ENCODE measurements around the gene KLHL15. TPM values are rescaled to one million over a fixed set of nuclear protein-coding genes. Genes with fewer than 3 reads are reported as not detected.
A peak's percentile ranks its signal among the peaks of the same experiment; 100 is the strongest.
"Not testable (repeated sequence)": the region's sequence is repeated elsewhere in the genome, so short reads cannot be mapped to it uniquely, and the experiment has no call there.

The KLHL15 gene, protein sequence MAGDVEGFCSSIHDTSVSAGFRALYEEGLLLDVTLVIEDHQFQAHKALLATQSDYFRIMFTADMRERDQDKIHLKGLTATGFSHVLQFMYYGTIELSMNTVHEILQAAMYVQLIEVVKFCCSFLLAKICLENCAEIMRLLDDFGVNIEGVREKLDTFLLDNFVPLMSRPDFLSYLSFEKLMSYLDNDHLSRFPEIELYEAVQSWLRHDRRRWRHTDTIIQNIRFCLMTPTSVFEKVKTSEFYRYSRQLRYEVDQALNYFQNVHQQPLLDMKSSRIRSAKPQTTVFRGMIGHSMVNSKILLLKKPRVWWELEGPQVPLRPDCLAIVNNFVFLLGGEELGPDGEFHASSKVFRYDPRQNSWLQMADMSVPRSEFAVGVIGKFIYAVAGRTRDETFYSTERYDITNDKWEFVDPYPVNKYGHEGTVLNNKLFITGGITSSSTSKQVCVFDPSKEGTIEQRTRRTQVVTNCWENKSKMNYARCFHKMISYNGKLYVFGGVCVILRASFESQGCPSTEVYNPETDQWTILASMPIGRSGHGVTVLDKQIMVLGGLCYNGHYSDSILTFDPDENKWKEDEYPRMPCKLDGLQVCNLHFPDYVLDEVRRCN
- total RNA-seq (1 to 10 TPM; 5.7 to 7.0 (median 6.0) TPM), polyA plus RNA-seq (3.2 TPM)
- long read RNA-seq, donor 1, partial matches to known transcripts = 1 of 3 reads
- long read RNA-seq, donor 1, other reads (novel, unspliced or antisense) = 2 of 3 reads
- long read RNA-seq, donor 2, partial matches to known transcripts = 1 of 1 reads
- long read RNA-seq, donor 2, other reads (novel, unspliced or antisense) = 0 of 1 reads
- long read RNA-seq, donor 3, partial matches to known transcripts = 9 of 9 reads
- long read RNA-seq, donor 3, other reads (novel, unspliced or antisense) = 0 of 9 reads
- long read RNA-seq, donor 4, partial matches to known transcripts = 1 of 2 reads
- long read RNA-seq, donor 4, other reads (novel, unspliced or antisense) = 1 of 2 reads

GRCh38 chrX:24027086-24027485 is at the start of gene KLHL15:
Gene KLHL15 (minus strand): TSS chrX:24027186. CDS start chrX:24006693, 20,493 bp downstream.
- Histone ChIP-seq H3K4me3 (ENCODE audit: low read length) (peak within 1 kb of the TSS; percentile 98), H3K27ac (ENCODE audit: low read length) (peak within 1 kb of the TSS; percentile 83), H3K9me3 (ENCODE audit: control insufficient read depth, low read length) (no peaks in the 10 kb centered on the region), H3K27me3 (ENCODE audit: control insufficient read depth, insufficient read depth) (no peaks in the 10 kb centered on the region), H3K4me1 (ENCODE audit: control insufficient read depth, insufficient read depth, low read length) (no peaks in the 10 kb centered on the region)
- intact Hi-C loops (cut with DNase I) = loop anchor here in 1 of 4 donors (10.0 kb wide), 1 partner anchor 122 kb away; the partner anchor contains the start of genes APOO and CXorf58
- ATAC-seq (no peak), DNase-seq (no peak)
- WGBS = 88% methylated on average over 7 of the region's 7 CpGs

DNA sequence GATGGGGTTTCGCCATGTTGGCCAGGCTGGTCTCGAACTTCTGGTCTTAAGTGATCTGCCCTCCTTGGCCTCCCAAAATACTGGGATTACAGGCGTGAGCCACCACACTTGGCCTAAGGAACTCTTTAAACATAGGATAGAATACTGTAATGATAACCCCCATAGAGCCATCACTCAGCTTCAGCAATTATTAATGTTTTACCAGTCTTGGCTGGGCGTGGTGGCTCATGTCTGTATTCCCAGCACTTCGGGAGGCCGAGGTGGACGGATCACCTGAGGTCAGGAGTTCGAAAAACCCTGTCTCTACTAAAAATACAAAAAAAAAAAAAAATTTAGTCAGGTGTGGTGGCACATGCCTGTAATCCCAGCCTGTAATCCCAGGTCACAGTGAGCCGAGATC is 42.9 kb upstream of the KLHL15 start:
- intact Hi-C loops (cut with DNase I) = no loop called here
- Histone ChIP-seq H3K9me3 (ENCODE audit: control insufficient read depth, low read length) (no peaks in the 10 kb centered on the region), H3K4me3 (ENCODE audit: low read length) (no peak overlapping the region), H3K27ac (ENCODE audit: low read length) (no peak overlapping the region), H3K4me1 (ENCODE audit: control insufficient read depth, insufficient read depth, low read length) (no peaks in the 10 kb centered on the region), H3K27me3 (ENCODE audit: control insufficient read depth, insufficient read depth) (no peaks in the 10 kb centered on the region)
- no peak for DNase-seq
- WGBS = 93% methylated on average over 9 of the region's 9 CpGs
- no peak for ATAC-seq

DNA sequence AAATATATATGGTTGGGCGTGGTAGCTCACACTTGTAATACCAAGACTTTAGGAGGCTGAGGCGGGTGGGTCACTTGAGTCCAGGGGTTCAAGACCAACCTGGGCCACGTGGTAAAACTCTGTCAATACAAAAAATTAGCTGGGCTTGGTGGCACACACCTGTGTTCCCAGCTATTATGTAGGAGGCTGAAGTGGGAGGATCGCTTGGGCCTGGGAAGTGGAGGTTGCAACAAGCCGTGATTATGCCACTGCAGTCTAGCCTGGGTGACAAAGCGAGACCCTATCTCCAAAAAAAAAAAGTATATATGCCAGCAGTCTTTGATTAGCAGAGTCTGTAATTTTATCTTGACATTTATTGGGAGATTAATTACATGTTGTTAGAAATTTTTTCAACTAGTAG is 36.5 kb upstream of the KLHL15 start:
- Histone ChIP-seq H3K9me3 (ENCODE audit: control insufficient read depth, low read length) (no peaks in the 10 kb centered on the region), H3K27me3 (ENCODE audit: control insufficient read depth, insufficient read depth) (no peaks in the 10 kb centered on the region), H3K4me3 (ENCODE audit: low read length) (no peak overlapping the region), H3K27ac (ENCODE audit: low read length) (no peak overlapping the region), H3K4me1 (ENCODE audit: control insufficient read depth, insufficient read depth, low read length) (no peaks in the 10 kb centered on the region)
- 91% methylated on average over 6 of the region's 6 CpGs for WGBS
- DNase-seq (no peak), ATAC-seq (no peak)
- intact Hi-C loops (cut with DNase I) = no loop called here

GRCh38 chrX:24055043-24055356 is 28.0 kb upstream of the KLHL15 start:
- no peak for DNase-seq
- Histone ChIP-seq H3K9me3 (ENCODE audit: control insufficient read depth, low read length) (no peaks in the 10 kb centered on the region), H3K4me3 (ENCODE audit: low read length) (peak overlapping the region; percentile 92), H3K27ac (ENCODE audit: low read length) (peak overlapping the region; percentile 88), H3K27me3 (ENCODE audit: control insufficient read depth, insufficient read depth) (no peaks in the 10 kb centered on the region), H3K4me1 (ENCODE audit: control insufficient read depth, insufficient read depth, low read length) (no peaks in the 10 kb centered on the region)
- peak in 1 of 2 donors; percentile 58 for ATAC-seq
- 0% methylated on average over 14 of the region's 14 CpGs for WGBS
- intact Hi-C loops (cut with DNase I) = no loop called here

DNA sequence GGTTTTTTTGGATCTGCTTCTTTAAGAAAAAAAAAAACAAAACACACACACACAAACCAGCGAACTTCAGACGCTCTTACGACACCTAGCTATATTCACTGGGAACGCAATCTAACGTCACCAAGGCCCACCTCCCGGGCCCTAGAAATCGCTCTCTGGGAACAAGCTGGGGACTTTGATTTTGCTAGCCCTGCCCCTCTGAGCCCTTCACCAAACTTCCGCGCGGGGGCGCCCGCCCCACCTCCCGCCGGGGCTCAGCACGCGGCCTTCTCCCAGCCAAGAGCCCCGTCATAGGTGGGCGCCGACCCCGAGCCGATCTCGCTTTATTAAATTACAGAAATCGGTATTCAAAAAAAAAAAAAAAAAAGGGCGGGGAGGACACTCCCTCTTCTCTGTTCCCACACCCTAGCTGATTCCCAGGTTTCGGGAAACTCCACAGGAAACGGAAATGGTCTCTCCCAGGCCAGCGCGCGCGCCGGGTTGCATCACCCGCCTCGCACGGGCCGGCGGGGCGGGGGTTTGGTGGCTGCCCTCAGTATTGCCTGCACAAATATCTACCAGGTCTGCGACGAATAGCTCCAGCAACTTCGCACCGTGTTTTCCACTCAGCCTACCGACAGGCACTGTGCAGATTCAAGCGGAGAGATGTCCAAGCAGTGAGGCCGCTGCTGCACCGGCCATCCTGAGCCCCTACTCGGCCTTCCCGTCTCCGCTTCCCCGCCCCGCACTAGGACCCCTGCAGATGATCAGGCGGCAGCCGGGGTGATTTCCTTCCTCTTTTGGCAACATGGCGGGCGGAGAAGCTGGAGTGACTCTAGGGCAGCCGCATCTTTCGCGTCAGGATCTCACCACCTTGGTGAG is 27.4 kb upstream of the KLHL15 start, which contains the start of gene EIF2S3:
Gene EIF2S3, plus strand, starts transcription at position 775 of the 861 bp plus-strand sequence. Its CDS starts 13 bp downstream, at position 788.
- intact Hi-C loops (cut with DNase I) = no loop called here
- Histone ChIP-seq H3K27me3 (ENCODE audit: control insufficient read depth, insufficient read depth) (no peaks in the 10 kb centered on the region), H3K4me1 (ENCODE audit: control insufficient read depth, insufficient read depth, low read length) (no peaks in the 10 kb centered on the region), H3K9me3 (ENCODE audit: control insufficient read depth, low read length) (no peaks in the 10 kb centered on the region), H3K4me3 (ENCODE audit: low read length) (peak within 1 kb of the TSS; percentile 92), H3K27ac (ENCODE audit: low read length) (peak within 1 kb of the TSS; percentile 88)
- peak; percentile 99 for ATAC-seq
- DNase-seq = peak; percentile 90 to 95 (median 94)
- under 1% methylated on average over 57 of the region's 57 CpGs for WGBS

- WGBS = 78% methylated on average over 24 of the region's 26 CpGs
Measured at GRCh38 chrX:24050522-24051318, 23.7 kb upstream of the KLHL15 start.

DNA sequence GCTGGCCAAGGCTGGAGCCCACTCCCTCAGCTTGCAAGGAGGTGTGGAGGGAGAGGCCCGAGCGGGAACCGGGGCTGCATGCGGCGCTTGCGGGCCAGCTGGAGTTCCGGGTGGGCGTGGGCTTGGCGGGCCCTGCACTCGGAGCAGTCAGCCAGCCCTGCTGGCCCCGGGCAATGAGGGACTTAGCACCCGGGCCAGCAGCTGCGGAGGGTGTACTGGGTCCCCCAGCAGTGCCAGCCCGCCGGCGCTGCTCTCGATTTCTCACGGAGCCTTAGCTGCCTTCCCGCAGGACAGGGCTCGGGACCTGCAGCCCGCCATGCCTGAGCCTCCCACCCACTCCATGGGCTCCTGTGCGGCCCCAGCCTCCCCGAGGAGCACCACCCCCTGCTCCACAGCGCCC is 22.7 kb upstream of the KLHL15 start:
- H3K4me1 ChIP-seq (ENCODE audit: control insufficient read depth, insufficient read depth, low read length); DNase-seq; H3K4me3 ChIP-seq (ENCODE audit: low read length); H3K27me3 ChIP-seq (ENCODE audit: control insufficient read depth, insufficient read depth); ATAC-seq; intact Hi-C loops (cut with DNase I); H3K27ac ChIP-seq (ENCODE audit: low read length); H3K9me3 ChIP-seq (ENCODE audit: control insufficient read depth, low read length): not testable (repeated sequence)
- 97% methylated on average over 18 of the region's 24 CpGs for WGBS

More at GRCh38 chrX:24050522-24051318, 23.7 kb upstream of the KLHL15 start:
- DNase-seq; H3K9me3 ChIP-seq (ENCODE audit: control insufficient read depth, low read length); H3K27ac ChIP-seq (ENCODE audit: low read length); intact Hi-C loops (cut with DNase I); H3K27me3 ChIP-seq (ENCODE audit: control insufficient read depth, insufficient read depth); ATAC-seq; H3K4me1 ChIP-seq (ENCODE audit: control insufficient read depth, insufficient read depth, low read length); H3K4me3 ChIP-seq (ENCODE audit: low read length): not testable (repeated sequence)

GRCh38 chrX:24046060-24046459 is 19.1 kb upstream of the KLHL15 start:
- ATAC-seq; DNase-seq; intact Hi-C loops (cut with DNase I); H3K9me3 ChIP-seq (ENCODE audit: control insufficient read depth, low read length); H3K4me3 ChIP-seq (ENCODE audit: low read length); H3K4me1 ChIP-seq (ENCODE audit: control insufficient read depth, insufficient read depth, low read length); H3K27ac ChIP-seq (ENCODE audit: low read length); H3K27me3 ChIP-seq (ENCODE audit: control insufficient read depth, insufficient read depth): not testable (repeated sequence)

DNA sequence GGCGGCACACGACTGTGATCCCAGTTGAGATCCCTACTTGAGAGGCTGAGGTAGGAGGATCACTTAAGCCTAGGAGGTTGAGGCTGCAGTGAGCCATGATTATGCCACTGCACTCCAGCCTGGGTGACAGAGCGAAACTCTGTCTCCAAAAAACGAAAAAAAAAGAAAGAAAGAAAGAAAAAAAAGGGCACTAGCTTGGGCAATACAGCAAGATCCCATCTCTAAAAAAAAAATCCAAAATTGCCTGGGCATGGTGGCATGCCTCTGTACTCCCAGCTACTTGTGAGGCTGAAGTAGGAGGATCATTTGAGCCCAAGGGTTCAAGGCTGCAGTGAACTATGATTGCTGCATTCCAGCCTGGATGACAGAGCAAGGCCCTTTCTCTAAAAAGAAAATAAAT is 10.7 kb upstream of the KLHL15 start:
- Histone ChIP-seq H3K27me3 (ENCODE audit: control insufficient read depth, insufficient read depth) (no peaks in the 10 kb centered on the region), H3K4me1 (ENCODE audit: control insufficient read depth, insufficient read depth, low read length) (no peaks in the 10 kb centered on the region), H3K9me3 (ENCODE audit: control insufficient read depth, low read length) (no peaks in the 10 kb centered on the region), H3K27ac (ENCODE audit: low read length) (no peak overlapping the region), H3K4me3 (ENCODE audit: low read length) (no peak overlapping the region)
- 74% methylated on average over 4 of the region's 4 CpGs for WGBS
- ATAC-seq (no peak), DNase-seq (no peak)
- intact Hi-C loops (cut with DNase I) = no loop called here

DNA sequence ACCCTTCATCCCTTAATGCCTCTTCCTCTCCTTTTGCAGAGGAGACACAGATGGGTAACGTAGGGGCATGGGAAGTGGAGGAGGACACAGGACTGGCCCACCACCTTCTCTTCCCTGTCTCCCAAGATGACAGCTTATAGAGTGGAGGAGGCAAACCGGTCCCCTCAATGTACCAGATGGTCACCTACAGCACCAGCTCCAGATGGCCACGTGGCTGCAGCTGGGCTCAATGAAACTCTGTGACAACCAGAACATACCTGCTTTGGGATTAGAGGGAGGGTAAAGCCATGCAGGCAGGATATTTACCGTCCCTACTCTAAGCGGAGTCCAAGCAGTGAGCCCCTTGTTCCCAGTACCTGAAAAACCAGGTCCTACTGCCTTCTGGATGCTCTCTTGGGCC is 7.5 kb upstream of the KLHL15 start:
- intact Hi-C loops (cut with DNase I) = no loop called here
- 75% methylated on average over 5 of the region's 5 CpGs for WGBS
- Histone ChIP-seq H3K27ac (ENCODE audit: low read length) (no peak overlapping the region), H3K9me3 (ENCODE audit: control insufficient read depth, low read length) (no peaks in the 10 kb centered on the region), H3K27me3 (ENCODE audit: control insufficient read depth, insufficient read depth) (no peaks in the 10 kb centered on the region), H3K4me1 (ENCODE audit: control insufficient read depth, insufficient read depth, low read length) (no peaks in the 10 kb centered on the region), H3K4me3 (ENCODE audit: low read length) (no peak overlapping the region)
- no peak for ATAC-seq
- DNase-seq = no peak
